Ovary (tissue), 3 donors: ENCODE results near the gene REC114.

Experiments used
- POLR2A ChIP-seq: fragments of 450-650 bp; IDR thresholded peaks from one replicate; pipeline ENCODE4 v1.6.1; 2017; ENCODE audit warnings: antibody characterized with exemption, mild to moderate bottlenecking, moderate library complexity
- TF ChIP-seq, protein P1 (sequence below), 3 donors: fragments of 450-650 bp in 2 of 3; fragments of 200-600 bp in 1 of 3; IDR thresholded peaks; one replicate each; pipeline versions ENCODE4 v1.5.1 to v1.8.0; 2016 to 2022; ENCODE audit warnings: antibody characterized with exemption in 3 of 3, mild to moderate bottlenecking in 1 of 3
- donor health status: DM: no; HTN: no; CAD: no.

GRCh38 chr15:73397461-73397860, 45.5 kb upstream of the REC114 start:
- TF ChIP-seq, protein P1, sequence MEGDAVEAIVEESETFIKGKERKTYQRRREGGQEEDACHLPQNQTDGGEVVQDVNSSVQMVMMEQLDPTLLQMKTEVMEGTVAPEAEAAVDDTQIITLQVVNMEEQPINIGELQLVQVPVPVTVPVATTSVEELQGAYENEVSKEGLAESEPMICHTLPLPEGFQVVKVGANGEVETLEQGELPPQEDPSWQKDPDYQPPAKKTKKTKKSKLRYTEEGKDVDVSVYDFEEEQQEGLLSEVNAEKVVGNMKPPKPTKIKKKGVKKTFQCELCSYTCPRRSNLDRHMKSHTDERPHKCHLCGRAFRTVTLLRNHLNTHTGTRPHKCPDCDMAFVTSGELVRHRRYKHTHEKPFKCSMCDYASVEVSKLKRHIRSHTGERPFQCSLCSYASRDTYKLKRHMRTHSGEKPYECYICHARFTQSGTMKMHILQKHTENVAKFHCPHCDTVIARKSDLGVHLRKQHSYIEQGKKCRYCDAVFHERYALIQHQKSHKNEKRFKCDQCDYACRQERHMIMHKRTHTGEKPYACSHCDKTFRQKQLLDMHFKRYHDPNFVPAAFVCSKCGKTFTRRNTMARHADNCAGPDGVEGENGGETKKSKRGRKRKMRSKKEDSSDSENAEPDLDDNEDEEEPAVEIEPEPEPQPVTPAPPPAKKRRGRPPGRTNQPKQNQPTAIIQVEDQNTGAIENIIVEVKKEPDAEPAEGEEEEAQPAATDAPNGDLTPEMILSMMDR (IDR thresholded peaks at IDR 0.05), result no peak
- no peak for TF ChIP-seq POLR2A
